ENCODE results near the gene RAPGEF6.

- TF ChIP-seq CTCF (IDR thresholded peaks at IDR 0.05) (no peak), POLR2A (IDR thresholded peaks at IDR 0.05) (no peak)
Measured at GRCh38 chr5:131607903-131608540, 27.0 kb downstream of the RAPGEF6 start.

All from right lobe of liver (tissue), 4 donors.